HCT116 (cell line): ENCODE measurements around the gene TOLLIP. TPM values are rescaled to one million over a fixed set of nuclear protein-coding genes. Genes with fewer than 3 reads are reported as not detected.

Source experiments
- ATAC-seq: fragments of 200-7000 bp; cut with Tn5 transposase; 2 replicates; pipeline ENCODE4 v1.9.1; 2020; ENCODE audit warnings: mild to moderate bottlenecking, moderate library complexity
- BruUV-seq: library from RNA; stranded (reverse); fragments of 400-500 nt; replicated peaks from 2 replicates; lab custom pipeline; 2021; lab: Mats Ljungman, UMichigan
- CTCF ChIA-PET: fragments of 300-600 bp; sonication (Branson Sonifier 250); formaldehyde crosslinking; loops from one replicate; lab custom pipeline; 2021; ENCODE audit warnings: antibody characterized with exemption; lab: Charles Lee
- POLR2A ChIA-PET: fragments of 300-600, 350-600 bp; sonication (Branson Sonifier 250); formaldehyde crosslinking; loops from one replicate; lab custom pipeline; 2021; ENCODE audit warnings: antibody characterized with exemption; lab: Charles Lee
- RAD21 ChIA-PET, 2 experiments: fragments of 300-600 bp; sonication (Branson Sonifier 250); formaldehyde crosslinking; loops; one replicate each; lab custom pipeline; 2023; ENCODE audit warnings: low total read pairs in 2 of 2; ENCODE audit not compliant: uncharacterized antibody in 2 of 2, unreplicated experiment in 2 of 2, low non-redundant PET in 1 of 2; lab: Charles Lee
- DNase-seq: peaks from one replicate; pipeline ENCODE4 v3.0.0-alpha.2; 2010; ENCODE audit warnings: low read depth, low spot score
- H2AFZ ChIP-seq: fragments of 200-600 bp; shearing (Covaris generic), sonication (generic); 2 replicates; pipeline ENCODE4 v1.6.1; 2017; ENCODE audit warnings: low read depth, mixed run types, mixed read lengths, antibody characterized with exemption, low read length; ENCODE audit not compliant: poor library complexity, severe bottlenecking
- H3K27ac ChIP-seq: 2 replicates; pipeline ENCODE4 v1.5.1; 2012; ENCODE audit warnings: low read depth, low read length
- H3K27me3 ChIP-seq: fragments of 200-600 bp; sonication (generic); 2 replicates; pipeline ENCODE4 v1.6.1; 2016; ENCODE audit warnings: mixed run types, low read length, mixed read lengths; ENCODE audit not compliant: insufficient read depth
- H3K36me3 ChIP-seq, 2 experiments: fragments of 200-500 bp in 1 of 2; fragments of 200-600 bp in 1 of 2; sonication (Bioruptor generic) in 1 of 2; sonication (generic) in 1 of 2; 2 replicates each; pipeline versions ENCODE4 v1.5.1 to v1.6.1; 2014 to 2016; ENCODE audit warnings: low read length in 2 of 2, inconsistent platforms in 1 of 2, mixed read lengths in 1 of 2, mixed run types in 1 of 2; ENCODE audit not compliant: insufficient read depth in 2 of 2, control insufficient read depth in 1 of 2
- H3K4me1 ChIP-seq, 2 experiments: fragments of 200-600 bp in 1 of 2; sonication (generic) in 1 of 2; 2 replicates each; pipeline versions ENCODE4 v1.5.1 to v1.6.1; 2012 to 2017; ENCODE audit warnings: low read length in 2 of 2, inconsistent platforms in 1 of 2, mild to moderate bottlenecking in 1 of 2, mixed read lengths in 1 of 2, mixed run types in 1 of 2, moderate library complexity in 1 of 2; ENCODE audit not compliant: insufficient read depth in 2 of 2, control insufficient read depth in 1 of 2
- H3K4me2 ChIP-seq: fragments of 200-600 bp; sonication (generic); 2 replicates; pipeline ENCODE4 v1.6.1; 2017; ENCODE audit warnings: mixed run types, low read length, mixed read lengths
- H3K4me3 ChIP-seq, 2 experiments: fragments of 200-600 bp in 1 of 2; sonication (generic) in 1 of 2; replicated peaks in 1 of 2; 2 replicates each; pipeline ENCODE4 v1.5.1; 2011 to 2016; ENCODE audit warnings: low read length in 2 of 2, control low read depth in 1 of 2, low read depth in 1 of 2, mild to moderate bottlenecking in 1 of 2, mixed read lengths in 1 of 2, mixed run types in 1 of 2
- H3K79me2 ChIP-seq: fragments of 200-600 bp; sonication (generic); 2 replicates; pipeline ENCODE4 v1.6.1; 2017; ENCODE audit warnings: mild to moderate bottlenecking, mixed run types, low read length, moderate library complexity, mixed read lengths; ENCODE audit not compliant: insufficient read depth
- H3K9ac ChIP-seq: fragments of 200-600 bp; sonication (generic); 2 replicates; pipeline ENCODE4 v1.6.1; 2016; ENCODE audit warnings: low read length, mixed read lengths
- H3K9me2 ChIP-seq: fragments of 200-600 bp; sonication (generic), shearing (Covaris generic); 2 replicates; pipeline ENCODE4 v1.6.1; 2017; ENCODE audit warnings: mixed run types, mild to moderate bottlenecking, moderate library complexity; ENCODE audit not compliant: insufficient read depth
- H3K9me3 ChIP-seq, 2 experiments: fragments of 200-500 bp in 1 of 2; fragments of 200-600 bp in 1 of 2; sonication (Bioruptor generic) in 1 of 2; sonication (generic) in 1 of 2; 2 replicates each; pipeline ENCODE4 v1.6.1; 2014 to 2017; ENCODE audit warnings: low read length in 2 of 2, mixed read lengths in 2 of 2, inconsistent platforms in 1 of 2, low read depth in 1 of 2, mild to moderate bottlenecking in 1 of 2, mixed run types in 1 of 2, moderate library complexity in 1 of 2; ENCODE audit not compliant: control insufficient read depth in 1 of 2, insufficient read depth in 1 of 2
- H4K20me1 ChIP-seq: fragments of 200-600 bp; sonication (generic), shearing (Covaris generic); 2 replicates; pipeline ENCODE4 v1.6.1; 2017; ENCODE audit warnings: mixed run types, mild to moderate bottlenecking, moderate library complexity; ENCODE audit not compliant: insufficient read depth
- POLR2AphosphoS5 ChIP-seq: IDR thresholded peaks from 2 replicates; pipeline ENCODE4 v1.6.1; 2011; ENCODE audit warnings: mild to moderate bottlenecking, low read depth, low read length, moderate library complexity
- REST ChIP-seq: IDR thresholded peaks from 2 replicates; pipeline ENCODE4 v1.6.1; 2012; ENCODE audit warnings: low read depth
- SRF ChIP-seq: IDR thresholded peaks from 2 replicates; pipeline ENCODE4 v1.6.1; 2012; ENCODE audit warnings: low read depth
- intact Hi-C: fragments of 100-400 bp; cut with micrococcal nuclease; formaldehyde crosslinking; loops from 2 replicates; pipeline ENCODE4 v1.10.0; 2022
- total RNA-seq: library from RNA; stranded (reverse); gene quantifications from one replicate; pipeline ENCODE4 v1.2.1, GENCODE V29; 2021; ENCODE audit not compliant: unreplicated experiment

Gene TOLLIP
- total RNA-seq, 1 experiment from 2014 or later = 28.5 TPM

GRCh38 chr11:1354125-1354938, 44.9 kb upstream of the TOLLIP start:
- no TSS peak for BruUV-seq
- Histone ChIP-seq H2AFZ (no peak overlapping the region), H3K9ac (no peak overlapping the region), H4K20me1 (no peaks in the 10 kb centered on the region), H3K27ac (no peak overlapping the region), H3K4me2 (no peak overlapping the region), H3K9me3 (no peaks in the 10 kb centered on the region), H3K4me3 (no peak overlapping the region), H3K4me1 (no peaks in the 10 kb centered on the region), H3K27me3 (no peaks in the 10 kb centered on the region), H3K9me2 (no peaks in the 10 kb centered on the region), H3K79me2 (no peaks in the 10 kb centered on the region), H3K36me3 (no peaks in the 10 kb centered on the region)
- no peak for DNase-seq
- intact Hi-C loops = no loop called here
- ATAC-seq = no peak
- ChIA-PET CTCF (no interaction called here), RAD21 (no interaction called here), POLR2A (interaction anchor here (1.2 kb wide), 1 partner anchor 20 kb away, joined by 3 read pairs; no protein-coding TSS in a partner anchor)
- TF ChIP-seq REST (no peak), SRF (no peak), POLR2AphosphoS5 (no peak)
